GM12878 (cell line): Measurements from ENCODE around the gene SESN3. TPM values are rescaled to one million over a fixed set of nuclear protein-coding genes. Genes with fewer than 3 reads are reported as not detected.

Experiments
- ATAC-seq: fragments of 200-7000 bp; cut with Tn5 transposase; 3 replicates; pipeline ENCODE4 v1.9.1; 2020; ENCODE audit warnings: mild to moderate bottlenecking, moderate library complexity
- BruUV-seq: library from RNA; stranded (reverse); fragments of 400-500 nt; replicated peaks from 2 replicates; lab custom pipeline; 2021; lab: Mats Ljungman, UMichigan
- CTCF ChIA-PET: fragments of 300-600 bp; sonication (Branson Sonifier 250); formaldehyde crosslinking; extraction: SDS; loops from one replicate; lab custom pipeline; 2021; ENCODE audit warnings: inconsistent platforms; lab: Yijun Ruan, JAX
- POLR2A ChIA-PET: fragments of 350-600 bp; formaldehyde crosslinking; extraction: SDS; loops from one replicate; lab custom pipeline; 2021; ENCODE audit warnings: inconsistent platforms; lab: Charles Lee
- RAD21 ChIA-PET: fragments of 300-600 bp; sonication (Branson Sonifier 250); formaldehyde crosslinking; loops from one replicate; lab custom pipeline; 2023; ENCODE audit warnings: antibody characterized with exemption; ENCODE audit not compliant: unreplicated experiment; lab: Charles Lee
- SMC1A ChIA-PET: fragments of 300-600 bp; sonication (Branson Sonifier 250); formaldehyde crosslinking; loops from one replicate; lab custom pipeline; 2023; ENCODE audit not compliant: unreplicated experiment, uncharacterized antibody; lab: Charles Lee
- DNase-seq: peaks from one replicate; pipeline ENCODE4 v3.0.0-alpha.2; 2011; ENCODE audit warnings: low read depth, low spot score
- FAIRE-seq: peaks from 3 replicates; lab custom pipeline; 2011; peaks lifted over from hg19 to GRCh38; lab: Jason Lieb, UNC
- H2AFZ ChIP-seq: 2 replicates; pipeline ENCODE4 v1.6.0; 2011; ENCODE audit warnings: low read depth, low read length, control low read depth; ENCODE audit not compliant: control insufficient read depth
- H3K27ac ChIP-seq: 2 replicates; pipeline ENCODE4 v1.5.1; 2011; ENCODE audit warnings: control low read depth; ENCODE audit not compliant: control insufficient read depth, insufficient read depth
- H3K27me3 ChIP-seq, 2 experiments: replicated peaks in 1 of 2; 2 replicates each; pipeline versions ENCODE4 v1.6.0 to v1.6.1; 2011; ENCODE audit warnings: low read length in 1 of 2; ENCODE audit not compliant: control insufficient read depth in 2 of 2, insufficient read depth in 2 of 2
- H3K36me3 ChIP-seq, 2 experiments: 2 replicates each; pipeline ENCODE4 v1.5.1; 2011; ENCODE audit warnings: low read length in 1 of 2; ENCODE audit not compliant: control insufficient read depth in 2 of 2, insufficient read depth in 2 of 2
- H3K4me1 ChIP-seq: 2 replicates; pipeline ENCODE4 v1.6.1; 2011; ENCODE audit warnings: mild to moderate bottlenecking, low read length, moderate library complexity, mixed read lengths; ENCODE audit not compliant: control insufficient read depth, insufficient read depth
- H3K4me2 ChIP-seq: 2 replicates; pipeline ENCODE4 v1.6.0; 2011; ENCODE audit warnings: control low read depth; ENCODE audit not compliant: control insufficient read depth, insufficient read depth
- H3K4me3 ChIP-seq: fragments of 200-600 bp; sonication (generic); 2 replicates; pipeline ENCODE4 v1.5.1; 2016
- H3K79me2 ChIP-seq: 2 replicates; pipeline ENCODE4 v1.6.0; 2011; ENCODE audit warnings: low read length; ENCODE audit not compliant: control insufficient read depth, insufficient read depth
- H3K9ac ChIP-seq: 2 replicates; pipeline ENCODE4 v1.8.0; 2011; ENCODE audit warnings: low read length, control low read depth, mixed read lengths; ENCODE audit not compliant: control insufficient read depth, insufficient read depth
- H3K9me3 ChIP-seq: replicated peaks from 3 replicates; pipeline ENCODE4 v1.5.1; 2011; ENCODE audit warnings: mild to moderate bottlenecking, low read length; ENCODE audit not compliant: control insufficient read depth, insufficient read depth
- H4K20me1 ChIP-seq: 2 replicates; pipeline ENCODE4 v1.6.0; 2011; ENCODE audit not compliant: control insufficient read depth, insufficient read depth
- BRCA1 ChIP-seq: IDR thresholded peaks from 2 replicates; pipeline ENCODE4 v1.6.1; 2011; ENCODE audit warnings: low read depth, low read length, improper control_type of control experiment
- CBX5 ChIP-seq: sonication (generic); IDR thresholded peaks from 2 replicates; pipeline ENCODE4 v1.6.1; 2016; ENCODE audit warnings: low read depth, moderate library complexity, mild to moderate bottlenecking, inconsistent platforms
- CTCF ChIP-seq, 3 experiments: IDR thresholded peaks in 2 of 3; conservative IDR thresholded peaks in 1 of 3; 2 replicates each; pipeline ENCODE4 v1.5.1; 2011; ENCODE audit warnings: low read depth in 3 of 3, low read length in 3 of 3, mild to moderate bottlenecking in 3 of 3, control low read depth in 2 of 3, moderate library complexity in 2 of 3, inconsistent platforms in 1 of 3, mixed read lengths in 1 of 3; ENCODE audit not compliant: control insufficient read depth in 2 of 3, insufficient read depth in 1 of 3; ENCODE audit errors: extremely low read depth in 1 of 3
- IRF3 ChIP-seq: fragments of 450-650 bp; IDR thresholded peaks from 2 replicates; pipeline ENCODE4 v1.6.1; 2014; ENCODE audit warnings: mild to moderate bottlenecking
- IRF4 ChIP-seq: IDR thresholded peaks from 2 replicates; pipeline ENCODE4 v1.6.1; 2011; ENCODE audit warnings: low read depth, low read length
- MYB ChIP-seq: fragments of 150-350 bp; IDR thresholded peaks from 2 replicates; pipeline ENCODE4 v1.6.1; 2014; ENCODE audit warnings: mild to moderate bottlenecking, low read depth, low read length, borderline replicate concordance
- NBN ChIP-seq: fragments of 450-650 bp; IDR thresholded peaks from 2 replicates; pipeline ENCODE4 v1.6.1; 2016
- POU2F2 ChIP-seq: IDR thresholded peaks from 3 replicates; pipeline ENCODE4 v1.6.1; 2011; ENCODE audit warnings: low read depth, mild to moderate bottlenecking, low read length, borderline replicate concordance
- RAD21 ChIP-seq: IDR thresholded peaks from 2 replicates; pipeline ENCODE4 v1.6.1; 2011; ENCODE audit warnings: mild to moderate bottlenecking, low read depth, low read length, moderate library complexity; ENCODE audit not compliant: insufficient read depth
- SMC3 ChIP-seq: IDR thresholded peaks from 2 replicates; pipeline ENCODE4 v1.6.1; 2011; ENCODE audit warnings: low read length, improper control_type of control experiment, borderline replicate concordance
- YY1 ChIP-seq: IDR thresholded peaks from 2 replicates; pipeline ENCODE4 v1.6.1; 2011; ENCODE audit warnings: low read depth, mild to moderate bottlenecking, low read length
- ZSCAN29 ChIP-seq: fragments of 450-650 bp; IDR thresholded peaks from 2 replicates; pipeline ENCODE4 v1.6.1; 2017; ENCODE audit warnings: mild to moderate bottlenecking, moderate library complexity
- WGBS: methylation state at CpG from one replicate; pipeline ENCODE4 v1.1.6; 2016; ENCODE audit warnings: low lambda C conversion rate; ENCODE audit not compliant: insufficient replicate concordance, insufficient coverage; ENCODE audit errors: missing lambda C conversion rate; 5-methylcytosine and 5-hydroxymethylcytosine counted together
- in situ Hi-C: fragments of 300-500 bp; cut with MboI; formaldehyde crosslinking; loops from 9 replicates; pipeline ENCODE4 v1.14.3; 2018; ENCODE audit warnings: mixed read lengths
- intact Hi-C: fragments of 100-400 bp; cut with micrococcal nuclease; formaldehyde crosslinking; loops from one replicate; pipeline ENCODE4 v1.14.2; 2022; ENCODE audit not compliant: unreplicated experiment
- polyA plus RNA-seq, 11 experiments: library from polyadenylated mRNA; depleted of rRNA in 4 of 11; unstranded in 6 of 11; stranded (reverse) in 5 of 11; fragments of >200 nt; fragmentation: Nextera tagmentation in 4 of 11; fragmentation: Illumina TruSeq in 1 of 11; extraction: Ambion mirVana in 4 of 11; extraction: Trizol in 1 of 11; gene quantifications; 1 replicate in 1 of 11; 2 replicates in 10 of 11; pipeline versions ENCODE4 v1.2.1 to v1.2.3, GENCODE V29; 2011 to 2016; ENCODE audit warnings: inconsistent platforms in 2 of 11, missing spikeins in 2 of 11, low read depth in 1 of 11
- total RNA-seq, 4 experiments: library from RNA; depleted of rRNA in 3 of 4; stranded (reverse); fragments of >200 nt in 3 of 4; fragmentation: Illumina TruSeq in 1 of 4; extraction: Trizol in 1 of 4; gene quantifications; 2 replicates each; pipeline versions ENCODE4 v1.2.1 to v1.2.3, GENCODE V29; 2013 to 2021

The SESN3 gene
- total and polyA plus RNA-seq, 10 of the 15 experiments (the other 5 are each of a cell fraction or from before 2014, with no cell fraction given), result 0.64 to 6.7 (median 3.0) TPM

GRCh38 chr11:95155385-95155784 lies 75.6 kb downstream of the SESN3 start:
- no peak overlapping the region for H3K9ac ChIP-seq
- no peak overlapping the region for H3K4me2 ChIP-seq
- H3K36me3 ChIP-seq, result no peaks in the 10 kb centered on the region
- WGBS, result 86% methylated on average over 4 of the region's 4 CpGs
- ChIA-PET SMC1A (interaction anchor here (0.8 to 12.5 kb wide), 36 partner anchors 9 to 1271 kb away, joined by 3 to 474 read pairs (median 6); partner anchors contain the start of genes CEP57, ENDOD1, FAM76B and SESN3), RAD21 (interaction anchor here (0.7 to 16.6 kb wide), 33 partner anchors 9 to 1239 kb away, joined by 3 to 425 read pairs (median 5); partner anchors contain the start of genes CCDC82, ENDOD1, FAM76B and SESN3), POLR2A (interaction anchor here (1.0 to 4.4 kb wide), 4 partner anchors 76 to 556 kb away, joined by 3 to 23 read pairs (median 12); partner anchors contain the start of gene SESN3), CTCF (interaction anchor here (0.8 to 24.1 kb wide), 39 partner anchors 8 to 1270 kb away, joined by 3 to 590 read pairs (median 5); partner anchors contain the start of genes CEP57, ENDOD1, SESN3 and SRSF8)
- peaks cover 2% of the 10 kb centered on the region; the same call in 1 of the 2 replicates for H3K4me1 ChIP-seq
- in situ Hi-C loops, result no loop called here
- no TSS peak for BruUV-seq
- FAIRE-seq (no peak), ATAC-seq (no peak), DNase-seq (no peak)
- no peak overlapping the region for H3K4me3 ChIP-seq
- intact Hi-C loops, result no loop called here
- no peak overlapping the region for H2AFZ ChIP-seq
- H3K27ac ChIP-seq, result no peak overlapping the region
- no peaks in the 10 kb centered on the region; a peak in 1 of 4 replicates for H3K27me3 ChIP-seq
- no peaks in the 10 kb centered on the region for H3K9me3 ChIP-seq
- H3K79me2 ChIP-seq, result no peaks in the 10 kb centered on the region
- no peaks in the 10 kb centered on the region for H4K20me1 ChIP-seq
- TF ChIP-seq ZSCAN29, result no peak

- H3K27me3 ChIP-seq, result no peaks in the 10 kb centered on the region; a peak in 1 of 4 replicates
- CTCF ChIA-PET, result interaction anchor here (0.6 to 24.1 kb wide), 66 partner anchors 9 to 1271 kb away, joined by 3 to 590 read pairs (median 5); partner anchors contain the start of genes CEP57, ENDOD1, SESN3 and SRSF8
- H2AFZ ChIP-seq, result no peak overlapping the region
- H3K79me2 ChIP-seq, result no peaks in the 10 kb centered on the region
- ATAC-seq, result peak; percentile 18
- peaks cover 2% of the 10 kb centered on the region; the same call in 1 of the 2 replicates for H3K4me1 ChIP-seq
- POLR2A ChIA-PET, result interaction anchor here (1.0 to 4.4 kb wide), 8 partner anchors 74 to 607 kb away, joined by 3 to 23 read pairs (median 3); partner anchors contain the start of gene SESN3
- FAIRE-seq, result no peak
- H3K4me2 ChIP-seq, result no peak overlapping the region
- DNase-seq, result no peak
- no peaks in the 10 kb centered on the region for H4K20me1 ChIP-seq
- no peaks in the 10 kb centered on the region for H3K36me3 ChIP-seq
- no TSS peak for BruUV-seq
- intact Hi-C loops (loop anchor here (1.0 to 5.0 kb wide), 6 partner anchors 143 to 813 kb away; partner anchors contain the start of gene MTMR2), in situ Hi-C loops (loop anchor here (5.0 kb wide), 3 partner anchors 553 to 1273 kb away; no protein-coding TSS in a partner anchor)
- no peaks in the 10 kb centered on the region for H3K9me3 ChIP-seq
- TF ChIP-seq MYB (no peak), YY1 (peak; percentile 80), IRF4 (0 out of 2 replicates have a peak, but pooled peaks have one; percentile 21), BRCA1 (no peak), NBN (peak; percentile 55; the same call in 1 of the 2 replicates), CBX5 (0 out of 2 replicates have a peak, but pooled peaks have one; percentile 50), SMC3 (peak; percentile 96), POU2F2 (peak; percentile 31; the same call in 1 of the 3 replicates), RAD21 (peak; percentile 100), IRF3 (no peak), CTCF (IDR thresholded peaks at IDR 0.05 in 2 of 3, conservative IDR thresholded peaks at IDR 0.05 in 1 of 3; ENCODE audit: control insufficient read depth in 2 of 3, extremely low read depth in 1 of 3, insufficient read depth in 1 of 3, low read depth in 3 of 3, low read length in 3 of 3) (peak; percentile 72 to 82 (median 72))
- RAD21 ChIA-PET, result interaction anchor here (0.6 to 16.6 kb wide), 52 partner anchors 10 to 1273 kb away, joined by 3 to 425 read pairs (median 4); partner anchors contain the start of genes CCDC82, ENDOD1, FAM76B and SESN3
- H3K9ac ChIP-seq, result no peak overlapping the region
- no peak overlapping the region for H3K4me3 ChIP-seq
- SMC1A ChIA-PET, result interaction anchor here (0.8 to 12.5 kb wide), 59 partner anchors 10 to 1271 kb away, joined by 3 to 474 read pairs (median 5); partner anchors contain the start of genes CEP57, FAM76B, SESN3 and SRSF8
- no peak overlapping the region for H3K27ac ChIP-seq
These were observed 76.5 kb downstream of the SESN3 start for GRCh38 chr11:95154514-95154913.
